Iris pigment epithelial cell (primary cell): ENCODE data around the gene THAP10.
"Not testable (repeated sequence)": the region's sequence is repeated elsewhere in the genome, so short reads cannot be mapped to it uniquely, and the experiment has no call there.

ENCODE experiments used
- DNase-seq: peaks from one replicate; pipeline ENCODE4 v3.0.0-alpha.2; 2011; ENCODE audit warnings: low read depth

Gene THAP10

GRCh38 chr15:70892002-70892911 lies at the start of gene THAP10, which contains the start of gene LRRC49:
TSS of gene THAP10 (minus strand) at chr15:70892433. CDS start at chr15:70892272, 161 bp downstream.
TSS of gene LRRC49 (plus strand) at chr15:70892826. CDS start at chr15:70892895, 69 bp downstream.
- DNase-seq: peak; percentile 95

- peak; percentile 32 for DNase-seq
Measured at GRCh38 chr15:70936326-70936725, 44.1 kb upstream of the THAP10 start.

GRCh38 chr15:70935631-70936030 lies 43.4 kb upstream of the THAP10 start:
- DNase-seq: no peak

GRCh38 chr15:70933411-70933810 lies 41.2 kb upstream of the THAP10 start:
- no peak for DNase-seq

GRCh38 chr15:70932397-70932796 lies 40.2 kb upstream of the THAP10 start:
- no peak for DNase-seq

GRCh38 chr15:70931821-70932220 lies 39.6 kb upstream of the THAP10 start:
- no peak for DNase-seq

- not testable (repeated sequence) for DNase-seq
Measured at GRCh38 chr15:70926914-70927313, 34.7 kb upstream of the THAP10 start.

- DNase-seq: peak; percentile 42
Measured at GRCh38 chr15:70923311-70924080, 31.3 kb upstream of the THAP10 start.

GRCh38 chr15:70922119-70922518 lies 29.9 kb upstream of the THAP10 start:
- no peak for DNase-seq

GRCh38 chr15:70920981-70921696 lies 28.9 kb upstream of the THAP10 start:
- DNase-seq: no peak

DNA sequence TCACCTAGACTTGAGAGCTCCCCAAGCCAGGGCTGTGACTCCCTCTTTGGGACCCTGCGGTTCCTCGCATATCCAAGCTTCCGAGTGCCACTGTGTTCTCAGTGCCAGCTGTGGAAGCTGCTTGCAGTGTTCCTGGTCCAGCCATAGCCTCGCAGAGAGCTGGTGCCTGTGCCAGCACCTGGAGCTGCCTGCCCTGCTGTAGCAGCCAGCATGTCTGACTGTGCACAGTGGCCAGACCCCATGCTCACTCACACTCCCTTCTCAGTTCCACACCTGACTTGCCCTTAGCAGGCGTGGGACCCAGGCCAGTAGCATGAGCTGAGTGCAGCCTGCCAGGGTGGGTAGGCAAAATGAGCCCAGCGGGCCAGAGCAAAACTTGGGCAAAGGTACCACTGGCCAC lies 25.7 kb upstream of the THAP10 start:
- no peak for DNase-seq

- DNase-seq: no peak
Measured at GRCh38 chr15:70916531-70916930, 24.3 kb upstream of the THAP10 start.

DNA sequence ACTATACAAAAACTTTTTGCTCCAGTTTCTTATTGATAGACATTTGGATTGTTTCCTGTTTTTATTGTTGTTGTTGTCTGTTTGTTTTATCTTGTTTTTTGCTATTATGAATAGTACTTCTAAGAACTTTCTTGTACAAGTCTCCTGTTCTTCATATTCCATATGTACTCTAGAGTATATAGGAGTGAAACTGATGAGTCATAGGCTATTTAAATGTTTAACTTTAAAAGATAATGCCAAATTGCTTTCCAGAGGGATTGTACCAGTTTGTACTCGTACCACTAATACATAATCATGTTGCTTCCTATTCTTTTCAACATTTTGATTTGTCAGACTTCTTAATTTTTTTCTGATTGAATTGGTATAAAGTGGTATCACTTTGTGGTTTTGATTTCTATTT lies 20.0 kb upstream of the THAP10 start:
- peak; percentile 11 for DNase-seq

GRCh38 chr15:70910958-70911357 lies 18.7 kb upstream of the THAP10 start:
- DNase-seq: peak; percentile 16

- DNase-seq: no peak
Measured at GRCh38 chr15:70907784-70908471, 15.7 kb upstream of the THAP10 start.

DNA sequence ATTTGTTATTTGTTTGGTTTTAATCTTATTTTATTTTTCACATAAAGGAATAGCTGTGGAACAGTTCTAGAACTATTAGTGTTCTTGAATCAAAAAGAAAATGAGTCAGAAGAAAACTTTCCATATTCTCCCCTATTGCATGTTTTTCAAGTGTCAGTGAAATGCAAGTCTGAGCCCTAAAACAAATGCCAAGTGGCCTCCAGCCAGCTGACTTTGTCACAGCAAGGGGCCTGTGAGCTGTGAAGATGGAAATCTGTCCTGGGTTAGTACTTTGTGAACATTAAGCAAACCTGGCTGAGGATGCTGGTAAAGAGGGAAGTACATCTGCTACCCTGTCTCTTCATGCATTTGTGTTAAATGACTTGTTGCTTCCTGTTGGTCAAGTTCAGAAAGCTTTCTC lies 14.6 kb upstream of the THAP10 start:
- peak; percentile 57 for DNase-seq

DNA sequence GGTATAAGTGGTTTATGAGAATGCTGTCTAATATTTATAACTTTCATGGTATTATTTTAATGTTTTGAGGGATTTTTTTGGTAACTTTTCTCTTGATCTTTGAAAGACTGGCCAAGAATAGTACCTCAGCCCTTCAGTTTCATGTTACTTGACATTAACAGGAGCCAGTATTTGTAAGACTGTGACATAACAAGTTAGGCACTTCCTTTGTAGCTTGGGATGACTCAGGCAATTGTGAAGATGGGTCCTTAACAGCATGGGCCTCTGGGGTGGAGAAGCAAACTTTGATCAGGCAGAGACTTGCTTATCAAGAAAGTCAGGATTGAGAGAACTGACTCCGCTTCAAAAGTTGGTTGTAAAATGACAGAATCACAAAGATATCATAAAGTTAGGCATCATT lies 9.9 kb upstream of the THAP10 start:
- DNase-seq: peak; percentile 94

GRCh38 chr15:70892912-70893560 lies 803 bp upstream of the THAP10 start:
- DNase-seq: peak; percentile 77

- peak; percentile 70 for DNase-seq
Measured at GRCh38 chr15:70882361-70882760, 9.9 kb downstream of the THAP10 start.

DNA sequence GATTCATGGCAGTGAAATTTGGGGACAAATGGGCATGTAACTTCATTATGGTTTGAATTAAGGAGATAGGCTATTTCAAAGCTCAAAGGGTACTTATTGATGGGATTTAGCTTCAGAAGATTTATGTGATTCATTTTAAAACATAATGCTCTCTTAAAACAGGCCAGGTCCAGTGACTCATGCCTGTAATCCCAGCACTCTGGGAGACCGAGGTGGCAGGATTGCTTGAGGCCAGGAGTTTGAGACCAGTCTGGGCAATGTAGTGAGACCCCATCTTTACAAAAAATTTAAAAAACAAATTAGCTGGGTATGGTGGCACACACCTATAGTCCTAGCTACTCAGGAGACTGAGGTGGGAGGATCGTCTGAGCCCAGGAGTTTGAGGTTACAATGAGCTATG lies 11.5 kb downstream of the THAP10 start:
- peak; percentile 75 for DNase-seq

- peak; percentile 58 for DNase-seq
Measured at GRCh38 chr15:70879401-70879800, 12.8 kb downstream of the THAP10 start.
